Astrocyte (in vitro differentiated cells and primary cell): ENCODE measurements around the gene VAX1.

Source experiments
- EZH2 ChIP-seq: IDR thresholded peaks from 2 replicates; pipeline ENCODE4 v1.6.1; 2012; ENCODE audit warnings: mild to moderate bottlenecking, low read length, inconsistent platforms; ENCODE audit not compliant: insufficient read depth
- TF ChIP-seq, protein P1 (sequence below): IDR thresholded peaks from 2 replicates; pipeline ENCODE4 v1.5.1; 2011; ENCODE audit warnings: low read depth, mild to moderate bottlenecking, inconsistent platforms, low read length, moderate library complexity; ENCODE audit not compliant: insufficient read depth

DNA sequence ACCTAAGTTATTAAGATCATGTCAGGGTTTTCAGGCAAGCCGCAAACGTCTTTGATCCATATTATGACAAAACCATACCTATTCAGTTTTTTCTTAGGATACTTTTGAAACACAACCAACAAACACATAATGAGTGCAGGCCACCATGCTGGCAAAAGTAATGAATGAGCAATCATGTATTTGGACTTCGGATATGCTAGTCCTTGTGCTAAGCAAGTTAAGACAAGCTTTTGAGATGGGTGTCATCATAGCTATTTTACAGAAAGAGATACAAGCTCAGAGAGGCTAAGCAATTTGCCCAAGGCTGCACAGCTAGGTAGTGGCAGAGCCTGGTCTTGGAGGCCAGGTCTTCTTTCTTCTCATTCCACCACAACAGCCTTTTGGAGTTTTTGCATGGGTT, 46.8 kb upstream of the VAX1 start:
- no peak for TF ChIP-seq EZH2
- TF ChIP-seq, protein P1, sequence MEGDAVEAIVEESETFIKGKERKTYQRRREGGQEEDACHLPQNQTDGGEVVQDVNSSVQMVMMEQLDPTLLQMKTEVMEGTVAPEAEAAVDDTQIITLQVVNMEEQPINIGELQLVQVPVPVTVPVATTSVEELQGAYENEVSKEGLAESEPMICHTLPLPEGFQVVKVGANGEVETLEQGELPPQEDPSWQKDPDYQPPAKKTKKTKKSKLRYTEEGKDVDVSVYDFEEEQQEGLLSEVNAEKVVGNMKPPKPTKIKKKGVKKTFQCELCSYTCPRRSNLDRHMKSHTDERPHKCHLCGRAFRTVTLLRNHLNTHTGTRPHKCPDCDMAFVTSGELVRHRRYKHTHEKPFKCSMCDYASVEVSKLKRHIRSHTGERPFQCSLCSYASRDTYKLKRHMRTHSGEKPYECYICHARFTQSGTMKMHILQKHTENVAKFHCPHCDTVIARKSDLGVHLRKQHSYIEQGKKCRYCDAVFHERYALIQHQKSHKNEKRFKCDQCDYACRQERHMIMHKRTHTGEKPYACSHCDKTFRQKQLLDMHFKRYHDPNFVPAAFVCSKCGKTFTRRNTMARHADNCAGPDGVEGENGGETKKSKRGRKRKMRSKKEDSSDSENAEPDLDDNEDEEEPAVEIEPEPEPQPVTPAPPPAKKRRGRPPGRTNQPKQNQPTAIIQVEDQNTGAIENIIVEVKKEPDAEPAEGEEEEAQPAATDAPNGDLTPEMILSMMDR: no peak
